Ovary (tissue), 9 donors: ENCODE measurements around the gene TENM3. TPM values are rescaled to one million over a fixed set of nuclear protein-coding genes. Genes with fewer than 3 reads are reported as not detected.

Experiments used
- DNase-seq, 5 donors: peaks; one replicate each; pipeline ENCODE4 v3.0.0-alpha.2; 2019 to 2020
- H3K27ac ChIP-seq, 2 donors: fragments of 200-600 bp; one replicate each; pipeline versions ENCODE4 v1.5.1 to v1.8.0; 2019 to 2022
- H3K27me3 ChIP-seq: fragments of 200-600 bp; one replicate; pipeline ENCODE4 v1.8.0; 2022
- H3K36me3 ChIP-seq: fragments of 200-600 bp; sonication (generic); one replicate; pipeline ENCODE4 v1.5.1; 2019
- H3K4me1 ChIP-seq: one replicate; pipeline ENCODE4 v1.8.1; 2013; ENCODE audit warnings: mild to moderate bottlenecking, moderate library complexity; ENCODE audit not compliant: insufficient read depth
- H3K4me3 ChIP-seq: fragments of 200-600 bp; sonication (generic); one replicate; pipeline ENCODE4 v1.5.1; 2017
- H3K9me3 ChIP-seq, 2 donors: fragments of 200-600 bp in 1 of 2; sonication (generic) in 1 of 2; one replicate each; pipeline versions ENCODE4 v1.5.1 to v1.8.1; 2013 to 2019; ENCODE audit warnings: mild to moderate bottlenecking in 1 of 2, moderate library complexity in 1 of 2
- EP300 ChIP-seq: sonication (generic); formaldehyde crosslinking; IDR thresholded peaks from one replicate; pipeline ENCODE4 v1.6.1; 2017; ENCODE audit warnings: antibody characterized with exemption
- POLR2A ChIP-seq: fragments of 450-650 bp; IDR thresholded peaks from one replicate; pipeline ENCODE4 v1.6.1; 2017; ENCODE audit warnings: antibody characterized with exemption, mild to moderate bottlenecking, moderate library complexity
- WGBS, 3 donors: extraction: QIAGEN DNeasy Blood & Tissue Kit in 1 of 3; methylation state at CpG; one replicate each; pipeline versions ENCODE4 v1.1.5 to v1.1.7; 2013 to 2017; 5-methylcytosine and 5-hydroxymethylcytosine counted together
- intact Hi-C, 4 donors: fragments of 100-400 bp; cut with DNase I; formaldehyde crosslinking; loops; one replicate each; pipeline versions ENCODE4 v1.11.0 to v1.15.1; 2022 to 2023
- polyA plus RNA-seq, 2 donors: library from polyadenylated mRNA; stranded (reverse); fragments of 200-250 nt in 1 of 2; fragments of 350-450 nt in 1 of 2; fragmentation: Illumina TruSeq in 1 of 2; extraction: RNeasy Lipid Tissue Mini Kit (QIAGEN cat#74804) in 1 of 2; gene quantifications; one replicate each; pipeline ENCODE4 v1.2.3, GENCODE V29; 2013 to 2014
- total RNA-seq, 7 donors: library from RNA; depleted of rRNA in 2 of 7; stranded (reverse); fragments of >200 nt in 2 of 7; fragmentation: NEBNext Ultra II Directional in 3 of 7; extraction: Animal tissue kit (Norgen Biotek cat#: 25700) in 3 of 7; gene quantifications; one replicate each; pipeline versions ENCODE4 v1.1.0 to v1.2.4, GENCODE V29; 2016 to 2023
- TF ChIP-seq, protein P1 (sequence below), 3 donors: fragments of 450-650 bp in 2 of 3; fragments of 200-600 bp in 1 of 3; IDR thresholded peaks; one replicate each; pipeline versions ENCODE4 v1.5.1 to v1.8.0; 2016 to 2022; ENCODE audit warnings: antibody characterized with exemption in 3 of 3, mild to moderate bottlenecking in 1 of 3
- donor health status: DM: no; HTN: no; CAD: no; lungs with moderate emphysema.
- donor health status: DM: no; HTN: no; CAD: no.
- donor health status: Bipolar disorder and iron deficiency.
- donor health status: DM: yes; HTN: yes; CAD: no.
- donor health status: DM: no; HTN: no; CAD: no.
- donor health status: DM: yes; HTN: yes; CAD: no.

The TENM3 gene
- total and polyA plus RNA-seq, 9 donors = 0.82 to 16.1 (median 5.7) TPM

DNA sequence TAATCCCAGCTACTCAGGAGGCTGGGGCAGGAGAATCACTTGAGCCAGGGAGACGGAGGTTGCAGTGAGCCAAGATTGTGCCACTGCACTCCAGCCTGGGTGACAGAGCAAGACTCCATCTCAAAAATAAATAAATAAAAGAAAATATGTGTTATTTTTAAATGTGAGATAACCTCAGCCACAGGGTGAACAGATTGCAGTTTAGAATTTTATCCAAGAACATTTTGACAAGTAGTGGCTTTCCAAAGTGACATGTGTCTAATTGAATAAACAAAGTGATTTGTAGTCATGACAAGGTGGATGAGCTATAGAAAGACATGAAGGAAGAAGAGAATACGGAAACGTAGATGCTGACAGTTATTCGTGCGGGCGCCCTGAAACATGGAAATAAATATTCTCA, 497.9 kb downstream of the TENM3 start:
- H3K4me1 ChIP-seq = no peaks in the 10 kb centered on the region
- H3K27ac ChIP-seq = no peak overlapping the region
- intact Hi-C loops = no loop called here
- 94 to 95% (median 94%) methylated on average over 6 of the region's 6 CpGs for WGBS, 3 donors
- no peak for TF ChIP-seq POLR2A
- no peak for TF ChIP-seq EP300
- TF ChIP-seq, protein P1, sequence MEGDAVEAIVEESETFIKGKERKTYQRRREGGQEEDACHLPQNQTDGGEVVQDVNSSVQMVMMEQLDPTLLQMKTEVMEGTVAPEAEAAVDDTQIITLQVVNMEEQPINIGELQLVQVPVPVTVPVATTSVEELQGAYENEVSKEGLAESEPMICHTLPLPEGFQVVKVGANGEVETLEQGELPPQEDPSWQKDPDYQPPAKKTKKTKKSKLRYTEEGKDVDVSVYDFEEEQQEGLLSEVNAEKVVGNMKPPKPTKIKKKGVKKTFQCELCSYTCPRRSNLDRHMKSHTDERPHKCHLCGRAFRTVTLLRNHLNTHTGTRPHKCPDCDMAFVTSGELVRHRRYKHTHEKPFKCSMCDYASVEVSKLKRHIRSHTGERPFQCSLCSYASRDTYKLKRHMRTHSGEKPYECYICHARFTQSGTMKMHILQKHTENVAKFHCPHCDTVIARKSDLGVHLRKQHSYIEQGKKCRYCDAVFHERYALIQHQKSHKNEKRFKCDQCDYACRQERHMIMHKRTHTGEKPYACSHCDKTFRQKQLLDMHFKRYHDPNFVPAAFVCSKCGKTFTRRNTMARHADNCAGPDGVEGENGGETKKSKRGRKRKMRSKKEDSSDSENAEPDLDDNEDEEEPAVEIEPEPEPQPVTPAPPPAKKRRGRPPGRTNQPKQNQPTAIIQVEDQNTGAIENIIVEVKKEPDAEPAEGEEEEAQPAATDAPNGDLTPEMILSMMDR (IDR thresholded peaks at IDR 0.05) = no peak
- no peak for DNase-seq
- no peak overlapping the region for H3K4me3 ChIP-seq
- no peaks in the 10 kb centered on the region for H3K27me3 ChIP-seq
- H3K36me3 ChIP-seq = no peaks in the 10 kb centered on the region
- H3K9me3 ChIP-seq = no peaks in the 10 kb centered on the region

DNA sequence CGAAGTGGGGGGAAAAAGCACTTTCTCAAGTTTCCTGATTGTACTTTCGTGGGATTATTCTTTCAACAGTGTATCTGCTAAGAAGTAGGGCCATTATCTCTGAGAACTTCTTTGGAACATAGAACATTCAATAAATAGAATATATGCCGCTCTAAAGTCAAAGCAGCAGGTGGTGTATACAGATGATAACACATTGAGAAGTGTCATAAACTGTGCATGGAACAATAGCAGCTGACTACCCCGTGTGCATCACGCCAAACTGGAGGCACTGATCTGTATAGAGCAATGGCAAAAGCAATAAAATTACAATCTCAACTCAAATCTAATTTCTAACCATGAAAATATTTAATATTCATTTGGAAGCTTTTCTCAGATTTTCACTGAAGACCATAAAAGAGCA, 498.7 kb downstream of the TENM3 start:
- Histone ChIP-seq H3K9me3 (no peaks in the 10 kb centered on the region), H3K4me1 (no peaks in the 10 kb centered on the region), H3K27ac (no peak overlapping the region), H3K4me3 (no peak overlapping the region), H3K27me3 (no peaks in the 10 kb centered on the region), H3K36me3 (no peaks in the 10 kb centered on the region)
- intact Hi-C loops = no loop called here
- no peak for DNase-seq
- no peak for TF ChIP-seq POLR2A
- TF ChIP-seq, protein P1 (IDR thresholded peaks at IDR 0.05) = no peak
- WGBS, 3 donors = 77 to 85% (median 83%) methylated on average over 5 of the region's 5 CpGs

DNA sequence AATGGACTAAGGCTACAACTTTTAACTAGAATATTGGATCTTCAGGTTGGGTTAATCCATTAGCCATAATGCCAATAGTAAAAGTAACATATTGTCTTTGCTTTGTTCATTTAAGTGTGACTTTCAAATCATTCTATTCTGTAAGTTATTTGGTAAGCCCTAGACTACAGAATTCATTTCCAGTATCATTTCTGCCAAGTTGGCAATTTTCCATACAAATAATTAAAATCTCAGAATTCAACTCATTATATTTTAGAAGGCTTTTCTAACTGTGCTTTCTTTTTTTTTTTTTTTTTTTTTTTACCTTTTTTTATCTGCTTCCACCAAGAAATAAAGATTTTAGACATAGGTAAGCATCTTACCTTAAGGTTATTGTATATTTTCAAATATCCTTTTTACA, 500.6 kb downstream of the TENM3 start:
- Histone ChIP-seq H3K4me3 (no peak overlapping the region), H3K9me3 (no peaks in the 10 kb centered on the region), H3K36me3 (no peaks in the 10 kb centered on the region), H3K27ac (no peak overlapping the region), H3K4me1 (no peaks in the 10 kb centered on the region), H3K27me3 (no peaks in the 10 kb centered on the region)
- TF ChIP-seq, protein P1 (IDR thresholded peaks at IDR 0.05) = no peak
- TF ChIP-seq EP300 = no peak
- no peak for TF ChIP-seq POLR2A
- intact Hi-C loops = no loop called here
- DNase-seq = no peak

DNA sequence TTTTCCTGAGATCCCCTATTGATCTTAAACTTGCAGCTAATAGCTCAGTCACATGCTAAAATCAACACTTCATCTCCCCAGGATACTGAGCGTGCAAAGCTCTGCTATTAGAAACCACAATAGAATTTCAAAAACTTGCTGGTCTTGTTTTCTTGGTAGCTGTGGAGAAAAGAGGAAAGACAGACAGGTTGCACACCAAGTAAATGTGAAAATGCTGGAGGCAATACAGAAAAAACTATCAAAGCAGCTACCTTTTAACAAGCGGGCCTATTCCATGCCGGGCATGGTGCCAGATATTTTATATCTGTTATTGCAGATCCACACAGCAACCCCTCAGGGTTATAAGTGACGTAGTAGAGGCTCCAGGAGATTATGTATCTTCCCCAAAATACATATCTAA, 502.0 kb downstream of the TENM3 start:
- no peak overlapping the region for H3K27ac ChIP-seq
- H3K4me1 ChIP-seq = no peaks in the 10 kb centered on the region
- WGBS, 3 donors = 60 to 67% (median 64%) methylated on average over 4 of the region's 4 CpGs
- H3K4me3 ChIP-seq = no peak overlapping the region
- no peak for DNase-seq
- H3K27me3 ChIP-seq = no peaks in the 10 kb centered on the region
- intact Hi-C loops = no loop called here
- TF ChIP-seq EP300 = no peak
- TF ChIP-seq, protein P1 (IDR thresholded peaks at IDR 0.05) = no peak
- TF ChIP-seq POLR2A = no peak
- H3K36me3 ChIP-seq = no peaks in the 10 kb centered on the region
- H3K9me3 ChIP-seq = no peaks in the 10 kb centered on the region

DNA sequence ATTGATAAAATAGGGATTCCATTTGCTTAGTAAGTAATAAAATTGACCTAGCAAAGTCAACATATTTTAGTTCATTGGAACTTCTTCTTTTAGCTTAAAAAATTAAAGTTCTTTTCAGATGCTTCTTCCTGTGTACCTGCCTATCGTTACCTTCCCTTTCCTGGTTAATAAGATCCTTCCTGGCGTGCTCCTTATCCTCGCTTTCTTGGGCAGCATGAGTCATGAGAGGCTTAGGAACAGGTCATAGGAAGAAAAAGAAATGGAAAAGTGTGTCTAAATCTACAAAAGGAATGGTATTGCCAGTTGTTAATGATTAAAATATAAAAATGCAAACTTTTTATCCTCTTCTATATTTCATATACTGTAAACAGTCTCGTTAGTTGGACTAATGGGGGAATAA, 503.7 kb downstream of the TENM3 start:
- no peak overlapping the region for H3K4me3 ChIP-seq
- no peak for DNase-seq
- intact Hi-C loops = no loop called here
- TF ChIP-seq, protein P1 (IDR thresholded peaks at IDR 0.05) = no peak
- TF ChIP-seq EP300 (no peak), POLR2A (no peak)
- 92 to 95% (median 94%) methylated on average over 4 of the region's 4 CpGs for WGBS, 3 donors
- H3K36me3 ChIP-seq = no peaks in the 10 kb centered on the region
- H3K9me3 ChIP-seq = no peaks in the 10 kb centered on the region
- no peak overlapping the region for H3K27ac ChIP-seq
- no peaks in the 10 kb centered on the region for H3K4me1 ChIP-seq
- H3K27me3 ChIP-seq = no peaks in the 10 kb centered on the region
